NCI-H1417 (cell line): ENCODE data around the gene CYSLTR2.
A peak's percentile ranks its signal among the peaks of the same experiment; 100 is the strongest.
"Not testable (repeated sequence)": the region's sequence is repeated elsewhere in the genome, so short reads cannot be mapped to it uniquely, and the experiment has no call there.

Experiments used
- DNase-seq, 3 experiments: peaks; one replicate each; lab custom pipeline; 2025; lab: John Stamatoyannopoulos, UW

The CYSLTR2 gene

GRCh38 chr13:48645845-48646244, 7.9 kb upstream of the CYSLTR2 start:
- no peak for DNase-seq

GRCh38 chr13:48646791-48647190, 6.9 kb upstream of the CYSLTR2 start:
- no peak for DNase-seq

DNA sequence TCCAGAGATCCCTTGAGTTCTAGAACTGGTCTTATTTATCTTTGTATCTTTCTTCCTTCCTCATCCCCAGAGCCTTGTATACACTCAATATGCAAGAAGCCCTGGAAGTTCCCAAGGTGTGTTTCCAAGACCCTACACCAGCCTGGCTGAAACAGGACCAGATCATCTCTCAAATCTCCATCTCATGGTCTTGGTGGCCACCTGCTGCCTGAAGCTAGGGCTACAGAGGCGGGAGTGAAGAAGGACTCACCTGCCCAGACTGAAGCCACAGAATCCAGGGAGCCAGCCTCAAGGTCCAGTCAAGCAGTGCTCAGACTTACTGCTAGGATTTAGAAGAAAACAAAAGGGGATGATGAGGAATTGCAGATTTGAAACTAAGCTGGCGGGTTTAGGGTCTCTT, 6.1 kb upstream of the CYSLTR2 start:
- DNase-seq = no peak

GRCh38 chr13:48648446-48648845, 5.3 kb upstream of the CYSLTR2 start:
- no peak for DNase-seq

- DNase-seq = no peak
These were observed 768 bp upstream of the CYSLTR2 start for GRCh38 chr13:48652851-48653471.

DNA sequence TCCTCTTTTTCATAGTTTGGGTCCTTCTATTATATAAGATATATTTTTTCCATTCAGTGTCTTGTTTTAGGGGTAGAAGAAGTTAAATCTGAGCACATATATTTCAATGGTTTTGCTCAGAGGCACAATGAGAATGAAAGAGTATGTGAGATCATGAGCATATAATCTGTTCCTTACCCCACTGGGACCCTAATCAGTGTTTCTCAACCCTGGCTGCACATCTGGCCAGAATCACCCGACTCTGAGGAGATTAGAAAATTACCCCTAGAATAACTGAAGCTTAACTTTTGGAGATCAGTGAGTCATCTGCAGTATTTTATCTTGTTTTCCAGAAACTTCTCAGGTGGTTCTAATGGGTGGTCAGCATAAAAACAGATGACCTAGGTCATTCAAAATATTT, 782 bp downstream of the CYSLTR2 start:
- no peak for DNase-seq

DNA sequence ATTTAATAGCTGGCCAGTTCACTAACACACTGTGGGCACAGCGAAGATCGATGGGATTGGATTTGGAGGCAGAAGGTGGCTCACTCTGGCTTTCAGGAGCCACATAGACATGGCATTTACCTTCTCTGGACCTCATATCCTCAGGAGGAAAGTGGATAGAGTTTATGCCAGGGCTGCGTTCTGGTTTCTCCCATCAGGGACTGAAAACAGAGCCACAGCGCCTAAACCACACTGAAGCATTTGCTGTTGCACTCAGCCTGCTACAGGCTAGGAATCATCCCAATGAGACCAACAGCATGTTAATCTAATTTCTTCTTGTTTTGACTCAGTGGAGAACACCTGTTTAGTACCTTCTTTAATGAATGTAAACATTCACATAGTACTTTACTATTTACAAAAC, 1.6 kb downstream of the CYSLTR2 start:
- DNase-seq = no peak

DNA sequence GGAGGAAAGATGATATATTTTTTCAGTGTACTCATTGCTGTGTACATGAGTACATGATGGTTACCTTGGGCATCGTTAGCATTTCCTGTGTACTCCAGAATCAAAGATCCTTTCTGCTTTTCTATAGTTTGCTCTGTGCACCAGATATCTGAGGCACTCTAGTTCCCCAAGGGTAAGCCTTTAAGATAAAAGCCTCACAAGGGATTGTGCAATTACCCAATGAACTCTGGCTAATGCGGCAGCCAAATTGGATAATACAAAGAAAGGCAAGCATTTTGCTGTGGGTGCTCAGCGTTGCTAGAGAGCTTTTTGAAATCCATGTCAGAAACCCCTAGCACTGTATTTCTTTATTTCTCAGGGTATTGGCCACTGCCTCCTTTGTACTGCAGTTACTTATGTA, 2.9 kb downstream of the CYSLTR2 start:
- no peak for DNase-seq

DNA sequence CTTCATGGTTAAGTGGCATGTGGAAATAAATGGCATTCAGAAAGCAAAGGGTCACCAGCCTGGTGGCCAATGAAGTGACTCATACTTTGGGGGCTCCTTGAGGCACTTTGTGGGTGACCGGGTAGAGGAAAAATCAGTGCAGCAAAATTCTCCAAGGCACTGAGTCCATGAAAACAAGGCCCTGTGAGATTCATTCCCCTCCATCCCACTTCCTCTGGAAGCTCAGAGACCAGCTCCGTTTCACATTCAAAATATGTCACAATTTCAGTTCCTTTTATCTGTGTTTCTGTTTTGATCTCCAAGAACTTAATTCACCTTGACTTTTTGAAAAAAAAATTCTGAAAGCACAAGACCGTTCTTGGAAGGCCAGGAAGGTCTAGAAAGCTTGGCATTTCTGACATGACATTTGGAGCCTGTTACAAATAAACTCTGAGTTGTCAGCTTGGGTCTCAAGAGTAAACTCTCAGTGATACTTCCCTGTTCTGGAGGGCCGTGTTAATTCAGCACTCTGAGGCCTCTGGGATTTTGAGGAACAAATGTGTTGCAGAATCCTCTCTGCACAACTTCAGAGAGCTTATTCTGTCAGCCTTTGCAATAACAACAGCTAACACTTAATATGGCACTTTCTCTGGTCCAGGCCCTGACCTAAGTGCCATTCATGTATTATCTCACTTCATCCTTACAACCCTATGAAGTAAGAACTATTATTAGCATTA, 6.8 kb downstream of the CYSLTR2 start:
- DNase-seq = no peak

DNA sequence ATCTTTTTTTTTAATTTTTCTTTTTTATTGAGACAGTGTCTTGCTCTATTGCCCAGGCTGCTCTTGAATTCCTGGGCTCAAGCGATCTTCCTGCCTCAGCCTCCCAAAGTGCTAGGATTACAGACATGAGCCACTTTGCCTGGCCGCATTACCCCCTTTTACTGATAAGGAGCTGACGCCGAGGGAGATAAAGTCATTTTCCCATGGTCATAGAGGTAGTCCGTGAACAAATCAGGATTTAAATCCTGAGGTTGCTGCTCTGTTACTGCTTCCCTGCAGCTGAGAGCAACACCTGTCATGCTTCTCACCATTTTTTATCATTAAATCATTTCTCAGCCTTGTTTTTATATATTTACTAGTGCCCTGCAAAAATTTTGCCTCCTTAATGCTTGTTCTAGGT, 7.4 kb downstream of the CYSLTR2 start:
- no peak for DNase-seq

DNA sequence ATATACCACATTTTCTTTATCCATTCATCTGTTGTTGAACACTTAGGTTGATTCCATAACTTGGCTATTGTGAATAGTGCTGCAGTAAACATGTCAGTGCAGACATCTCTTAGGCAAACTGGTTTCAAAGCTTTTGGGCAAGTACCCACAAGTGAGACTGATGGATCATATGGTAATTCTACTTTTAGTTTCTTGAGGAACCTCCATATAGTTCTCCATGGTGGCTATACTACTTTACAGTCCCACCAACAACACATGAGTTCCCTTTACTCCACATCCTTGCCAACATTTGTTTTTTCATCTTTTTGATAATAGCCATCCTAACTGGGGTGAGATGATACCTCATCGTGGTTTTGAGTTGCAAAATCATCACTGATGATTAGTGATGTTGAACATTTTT, 8.5 kb downstream of the CYSLTR2 start:
- no peak for DNase-seq

DNA sequence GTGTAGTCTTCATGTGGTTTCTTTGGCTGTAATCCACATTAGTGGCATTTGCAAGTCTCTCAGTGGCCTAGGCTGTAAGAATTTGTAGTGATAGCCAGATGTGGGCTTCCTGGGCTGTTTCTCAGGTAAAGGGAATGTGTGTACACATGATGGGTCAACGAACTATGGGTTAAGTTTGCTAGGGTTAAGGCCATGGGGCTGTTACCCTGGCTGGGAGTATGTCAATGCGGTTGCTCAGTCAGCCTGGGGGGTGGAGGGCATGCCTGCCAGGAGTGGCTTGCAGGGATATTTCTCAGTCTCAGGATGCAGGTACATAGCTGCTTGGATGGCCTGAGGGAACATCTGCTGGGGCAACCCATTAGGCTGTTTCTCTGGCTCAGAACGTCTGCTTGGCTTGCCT, 13.4 kb downstream of the CYSLTR2 start:
- no peak for DNase-seq

GRCh38 chr13:48671421-48671820, 17.7 kb downstream of the CYSLTR2 start:
- DNase-seq = not testable (repeated sequence)

GRCh38 chr13:48675247-48675646, 21.5 kb downstream of the CYSLTR2 start:
- no peak for DNase-seq

DNA sequence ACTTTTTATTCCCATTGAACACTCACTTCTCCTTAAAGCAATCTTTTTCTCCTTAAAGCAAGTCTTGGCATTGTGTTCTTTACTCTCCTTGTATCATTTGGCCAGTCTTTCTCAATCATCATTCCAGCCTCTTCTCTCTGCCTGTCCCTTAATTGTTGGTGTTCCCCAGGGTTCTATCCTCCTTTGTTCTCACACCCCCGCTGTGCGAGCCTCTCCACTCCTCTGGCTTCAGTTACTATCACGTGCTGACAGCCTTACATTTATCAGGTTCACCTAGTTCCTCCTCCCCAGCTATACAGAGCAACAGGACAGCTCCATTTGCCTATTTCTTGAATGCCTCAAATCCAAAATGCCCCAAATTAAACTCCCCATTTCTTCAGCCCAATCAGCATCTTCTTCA, 24.6 kb downstream of the CYSLTR2 start:
- peak in 1 of 3 experiments; percentile 1 for DNase-seq

- DNase-seq = peak in 1 of 3 experiments; percentile 20
These were observed 26.4 kb downstream of the CYSLTR2 start for GRCh38 chr13:48679941-48680680.

GRCh38 chr13:48680756-48681392, 27.1 kb downstream of the CYSLTR2 start:
- no peak for DNase-seq

DNA sequence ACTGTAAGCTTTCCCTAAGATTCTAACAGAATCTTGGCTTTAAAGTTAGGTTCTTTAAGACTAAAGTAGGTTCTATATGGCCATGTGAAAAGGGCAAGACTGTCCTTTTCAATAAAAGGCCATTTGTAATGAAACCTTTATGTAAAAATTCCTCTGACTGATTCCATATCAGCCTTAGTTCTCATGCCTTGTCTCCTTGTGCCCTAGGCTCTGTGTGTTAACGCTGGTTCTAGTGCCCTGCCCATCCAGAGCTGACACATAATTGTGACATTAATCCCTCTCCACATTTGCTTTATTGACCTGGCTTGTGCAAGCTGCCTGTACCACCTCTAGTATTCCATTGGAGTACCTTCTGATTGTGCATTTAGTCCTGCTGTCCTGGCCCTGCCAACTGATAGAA, 28.2 kb downstream of the CYSLTR2 start:
- DNase-seq = no peak

DNA sequence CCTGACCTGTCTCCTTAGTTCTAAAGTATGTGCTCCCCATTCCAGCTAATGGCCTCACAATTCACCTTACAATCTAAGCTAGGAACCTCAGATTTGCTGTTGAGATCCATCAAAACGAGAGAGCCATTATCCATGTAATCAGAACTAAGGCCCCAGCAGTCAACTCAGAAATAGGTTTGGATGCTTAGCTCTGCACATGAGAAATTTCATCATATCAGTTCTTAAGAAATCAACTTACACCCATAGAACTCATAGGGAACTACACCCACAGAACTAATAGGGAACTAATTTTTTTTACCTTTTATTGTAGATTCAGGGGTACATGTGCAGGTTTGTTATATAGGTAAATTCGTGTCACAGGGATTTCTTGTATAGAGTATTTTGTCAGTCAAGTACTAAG, 28.7 kb downstream of the CYSLTR2 start:
- DNase-seq = no peak

DNA sequence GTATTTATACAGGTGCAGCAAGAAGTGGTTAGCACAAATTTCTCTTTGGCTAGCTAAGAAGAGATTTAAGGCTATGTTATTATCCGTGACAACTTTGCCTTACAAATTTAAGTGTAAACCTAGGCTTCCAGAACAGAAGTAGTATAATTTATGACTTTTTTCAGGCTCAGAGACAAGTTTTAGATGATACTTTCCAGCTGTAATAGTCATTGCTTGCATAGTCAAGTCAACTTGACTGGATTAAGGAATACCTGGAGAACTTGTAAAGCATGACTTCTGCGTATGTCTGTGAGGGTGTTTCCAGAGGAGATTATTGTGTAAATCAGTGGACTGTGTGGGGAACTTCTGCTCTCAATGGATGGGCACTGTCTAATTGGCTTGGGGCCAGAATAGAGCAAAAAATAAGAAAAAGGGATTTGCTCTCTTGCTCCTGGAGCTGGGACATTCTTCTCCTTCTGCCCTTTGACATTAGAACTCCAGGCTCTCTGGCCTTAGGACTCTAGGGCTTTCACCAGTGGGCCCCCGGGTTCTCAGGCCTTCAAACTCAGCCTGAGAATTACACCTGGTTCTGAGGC, 33.0 kb downstream of the CYSLTR2 start:
- no peak for DNase-seq

DNA sequence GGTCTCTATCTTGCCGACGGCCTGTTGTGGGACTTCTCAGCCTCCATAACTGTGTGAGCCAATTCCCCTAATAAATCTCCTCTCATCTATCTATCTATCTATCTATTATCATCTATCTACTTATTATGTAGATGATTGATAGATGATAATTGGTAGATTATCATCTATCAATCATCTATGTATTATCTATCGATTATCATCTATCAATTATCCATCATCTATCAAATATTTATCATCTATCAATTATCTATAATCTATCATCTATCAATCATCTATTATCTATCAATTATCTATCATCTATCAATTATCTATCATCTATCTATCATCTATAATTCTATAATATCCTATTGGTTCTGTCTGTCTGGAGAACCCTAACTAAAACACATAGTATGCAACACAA, 33.5 kb downstream of the CYSLTR2 start:
- DNase-seq = no peak

DNA sequence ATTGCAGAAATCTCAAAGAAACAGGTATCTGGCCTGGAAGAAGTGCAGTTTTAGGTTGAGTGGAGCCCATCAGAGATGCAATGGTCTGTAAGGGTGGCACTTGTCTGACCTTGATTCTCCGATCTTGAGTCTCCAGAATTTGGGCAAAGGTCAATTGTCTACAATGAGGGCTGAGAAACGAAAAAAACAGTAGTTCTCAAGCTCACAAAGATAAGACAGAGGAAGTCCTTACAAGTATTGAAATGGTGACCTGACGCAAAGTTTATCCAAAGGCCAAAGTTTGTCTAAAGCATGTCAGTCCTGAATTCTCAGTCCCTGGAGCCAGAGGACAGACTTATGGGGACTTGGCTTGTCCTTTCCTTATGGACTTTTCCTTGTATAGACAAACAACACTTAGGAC, 40.3 kb downstream of the CYSLTR2 start:
- DNase-seq = no peak
